Natural killer cell (primary cell): ENCODE data around the gene RASAL3. TPM values are rescaled to one million over a fixed set of nuclear protein-coding genes. Genes with fewer than 3 reads are reported as not detected.

Experiments used
- ATAC-seq, 3 donors: fragments of 150-1000 bp in 2 of 3; fragments of 200-7000 bp in 1 of 3; cut with Tn5 transposase; 1 replicate in 1 of 3; 2 replicates in 2 of 3; pipeline ENCODE4 v1.10.0; 2021; ENCODE audit warnings: mild to moderate bottlenecking in 2 of 3, moderate library complexity in 2 of 3
- DNase-seq, 2 donors: peaks; one replicate each; pipeline versions ENCODE4 v3.0.0 to v3.0.0-alpha.2; 2013 to 2021; ENCODE audit warnings: mixed read lengths in 1 of 2
- H3K27ac ChIP-seq: one replicate; pipeline ENCODE4 v1.5.1; 2013; ENCODE audit warnings: mild to moderate bottlenecking, low read length
- H3K27me3 ChIP-seq: one replicate; pipeline ENCODE4 v1.6.1; 2013; ENCODE audit warnings: low read length; ENCODE audit not compliant: control insufficient read depth, insufficient read depth
- H3K36me3 ChIP-seq: one replicate; pipeline ENCODE4 v1.6.1; 2013; ENCODE audit warnings: low read length; ENCODE audit not compliant: control insufficient read depth, insufficient read depth
- H3K4me1 ChIP-seq: one replicate; pipeline ENCODE4 v1.6.1; 2013; ENCODE audit warnings: low read length; ENCODE audit not compliant: control insufficient read depth, insufficient read depth
- H3K4me3 ChIP-seq: one replicate; pipeline ENCODE4 v1.5.1; 2013; ENCODE audit warnings: low read length
- H3K9me3 ChIP-seq: one replicate; pipeline ENCODE4 v1.6.1; 2013; ENCODE audit warnings: low read length; ENCODE audit not compliant: control insufficient read depth, insufficient read depth
- H3K27ac Mint-ChIP-seq, 2 donors: one replicate each; pipeline ENCODE4 v1.8.0; 2022; ENCODE audit warnings: mild to moderate bottlenecking in 2 of 2, mixed read lengths in 2 of 2, moderate library complexity in 1 of 2
- H3K27me3 Mint-ChIP-seq, 2 donors: one replicate each; pipeline ENCODE4 v1.8.0; 2022; ENCODE audit warnings: low read depth in 2 of 2, mixed read lengths in 2 of 2
- H3K36me3 Mint-ChIP-seq: one replicate; pipeline ENCODE4 v1.8.0; 2022; ENCODE audit warnings: mixed read lengths
- H3K4me1 Mint-ChIP-seq, 2 donors: one replicate each; pipeline ENCODE4 v1.8.0; 2022; ENCODE audit warnings: mixed read lengths in 2 of 2
- H3K4me3 Mint-ChIP-seq: one replicate; pipeline ENCODE4 v1.8.0; 2022; ENCODE audit warnings: mild to moderate bottlenecking, moderate library complexity, mixed read lengths
- H3K9me3 Mint-ChIP-seq, 2 donors: one replicate each; pipeline ENCODE4 v1.8.0; 2022; ENCODE audit warnings: mixed read lengths in 2 of 2
- WGBS: methylation state at CpG from one replicate; pipeline ENCODE4 v1.1.7; 2013; ENCODE audit warnings: missing lambda C conversion rate; ENCODE audit not compliant: insufficient coverage; 5-methylcytosine and 5-hydroxymethylcytosine counted together
- intact Hi-C: fragments of 100-400 bp; cut with micrococcal nuclease; formaldehyde crosslinking; loops from one replicate; pipeline ENCODE4 v1.14.2; 2022
- total RNA-seq, 4 donors: library from RNA; stranded (reverse); fragments of 120-200 nt in 1 of 4; gene quantifications; one replicate each; pipeline versions ENCODE4 v1.2.3 to v1.2.4, GENCODE V29; 2013 to 2022
- TF ChIP-seq, protein P1 (sequence below): fragments of 200-600 bp; IDR thresholded peaks from one replicate; pipeline ENCODE4 v1.8.0; 2022; ENCODE audit warnings: antibody characterized with exemption

The RASAL3 gene
- total RNA-seq, 3 donors from 2014 or later (not counting 1 experiment from before 2014, with no cell fraction given) = 217 to 283 (median 224) TPM

DNA sequence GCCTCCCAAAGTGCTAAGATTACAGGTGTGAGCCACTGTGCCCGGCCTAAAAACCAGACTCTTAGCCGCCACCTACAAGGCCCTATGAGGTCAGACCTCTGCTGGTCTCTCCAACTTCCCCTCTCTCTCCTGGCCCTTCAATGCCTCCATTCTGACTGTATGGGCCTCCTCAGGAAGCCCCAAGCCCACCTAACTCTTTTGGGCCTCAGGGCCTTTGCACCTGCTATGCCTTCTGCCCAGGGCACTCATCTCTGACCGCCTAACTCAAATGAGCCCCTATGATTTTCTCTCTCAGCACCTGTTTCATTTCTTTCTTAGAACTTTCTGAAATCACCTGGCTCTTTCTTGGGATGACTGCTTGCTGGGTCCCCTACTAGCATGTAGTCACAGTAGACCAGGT lies 21.0 kb downstream of the RASAL3 start:
- intact Hi-C loops = no loop called here
- WGBS = 97% methylated on average over 3 of the region's 3 CpGs
- H3K4me3 ChIP-seq = no peak overlapping the region
- ATAC-seq (no peak), DNase-seq (no peak)
- Mint-ChIP-seq H3K27ac (no peak overlapping the region), H3K4me3 (no peak overlapping the region), H3K4me1 (peaks cover 0 to 2% of the 10 kb centered on the region in 2 donors), H3K27me3 (no peaks in the 10 kb centered on the region), H3K9me3 (no peaks in the 10 kb centered on the region), H3K36me3 (no peaks in the 10 kb centered on the region)
- no peak overlapping the region for H3K27ac ChIP-seq
- H3K4me1 ChIP-seq = no peaks in the 10 kb centered on the region
- H3K9me3 ChIP-seq = no peaks in the 10 kb centered on the region
- TF ChIP-seq, protein P1, sequence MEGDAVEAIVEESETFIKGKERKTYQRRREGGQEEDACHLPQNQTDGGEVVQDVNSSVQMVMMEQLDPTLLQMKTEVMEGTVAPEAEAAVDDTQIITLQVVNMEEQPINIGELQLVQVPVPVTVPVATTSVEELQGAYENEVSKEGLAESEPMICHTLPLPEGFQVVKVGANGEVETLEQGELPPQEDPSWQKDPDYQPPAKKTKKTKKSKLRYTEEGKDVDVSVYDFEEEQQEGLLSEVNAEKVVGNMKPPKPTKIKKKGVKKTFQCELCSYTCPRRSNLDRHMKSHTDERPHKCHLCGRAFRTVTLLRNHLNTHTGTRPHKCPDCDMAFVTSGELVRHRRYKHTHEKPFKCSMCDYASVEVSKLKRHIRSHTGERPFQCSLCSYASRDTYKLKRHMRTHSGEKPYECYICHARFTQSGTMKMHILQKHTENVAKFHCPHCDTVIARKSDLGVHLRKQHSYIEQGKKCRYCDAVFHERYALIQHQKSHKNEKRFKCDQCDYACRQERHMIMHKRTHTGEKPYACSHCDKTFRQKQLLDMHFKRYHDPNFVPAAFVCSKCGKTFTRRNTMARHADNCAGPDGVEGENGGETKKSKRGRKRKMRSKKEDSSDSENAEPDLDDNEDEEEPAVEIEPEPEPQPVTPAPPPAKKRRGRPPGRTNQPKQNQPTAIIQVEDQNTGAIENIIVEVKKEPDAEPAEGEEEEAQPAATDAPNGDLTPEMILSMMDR = no peak
- H3K27me3 ChIP-seq = no peaks in the 10 kb centered on the region
- no peaks in the 10 kb centered on the region for H3K36me3 ChIP-seq

DNA sequence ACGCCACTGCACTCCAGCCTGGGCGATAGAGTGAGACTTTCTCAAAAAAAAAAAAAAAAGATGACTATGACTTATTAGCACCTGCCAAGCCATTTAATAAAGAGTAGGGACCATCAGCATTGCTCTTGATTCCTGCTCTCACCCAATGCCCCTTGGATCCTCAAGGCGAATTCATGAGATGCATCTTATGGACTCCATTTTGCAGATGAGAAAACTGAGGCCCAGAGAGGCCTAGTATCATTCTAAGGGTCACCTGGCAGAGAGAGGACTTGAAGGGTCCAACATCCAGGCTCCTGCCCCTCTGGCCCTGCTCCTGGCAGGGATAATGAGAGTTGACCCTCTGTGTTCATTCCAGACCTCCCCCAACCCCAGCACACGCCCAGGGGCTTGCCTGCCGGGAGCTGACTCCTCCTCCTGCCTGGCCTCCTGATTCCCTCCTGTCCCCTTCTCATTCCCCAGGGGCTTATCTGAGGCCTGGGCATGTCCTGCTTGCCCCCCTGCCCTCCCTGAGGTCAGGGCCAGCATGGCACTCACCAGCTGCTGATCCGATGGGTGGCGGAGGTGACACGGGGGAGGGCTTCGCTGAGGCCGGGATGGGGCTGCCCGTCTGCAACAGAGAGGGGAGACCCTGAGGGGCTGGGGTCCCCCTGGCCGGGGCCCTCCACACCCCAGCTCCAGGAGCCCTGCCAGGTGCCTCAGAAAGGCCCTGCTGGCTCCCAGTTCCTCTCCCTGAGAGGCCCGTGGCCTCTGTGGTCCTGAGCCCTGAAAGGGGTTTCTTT lies 22.0 kb downstream of the RASAL3 start:
- Histone ChIP-seq H3K27ac (no peak overlapping the region), H3K4me1 (no peaks in the 10 kb centered on the region), H3K36me3 (no peaks in the 10 kb centered on the region), H3K9me3 (no peaks in the 10 kb centered on the region), H3K4me3 (no peak overlapping the region), H3K27me3 (no peaks in the 10 kb centered on the region)
- 92% methylated on average over 13 of the region's 13 CpGs for WGBS
- Mint-ChIP-seq H3K4me1 (no peaks in the 10 kb centered on the region), H3K4me3 (no peak overlapping the region), H3K27ac (no peak overlapping the region), H3K27me3 (no peaks in the 10 kb centered on the region), H3K36me3 (no peaks in the 10 kb centered on the region), H3K9me3 (no peaks in the 10 kb centered on the region)
- ATAC-seq (no peak), DNase-seq (no peak)
- TF ChIP-seq, protein P1 = no peak
- intact Hi-C loops = no loop called here

DNA sequence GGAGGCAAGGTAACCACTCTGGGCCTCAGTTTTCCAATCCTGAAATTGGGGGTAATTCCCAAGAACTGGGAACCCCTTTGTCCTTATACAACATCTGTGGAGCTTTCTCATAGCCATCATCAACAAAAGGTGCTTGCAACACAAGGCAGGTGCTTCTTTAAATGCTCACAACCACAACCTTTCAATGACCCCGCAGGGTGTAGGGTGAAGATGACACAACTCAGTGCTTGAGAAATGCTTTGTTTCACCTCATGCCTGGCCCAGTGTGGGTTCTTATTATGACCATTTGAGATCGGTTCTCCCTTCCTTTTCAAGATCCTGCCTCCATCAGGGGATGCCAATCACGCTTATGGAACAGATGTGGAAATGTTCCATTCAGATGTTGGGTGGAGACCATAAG lies 23.0 kb downstream of the RASAL3 start:
- no peaks in the 10 kb centered on the region for H3K4me1 Mint-ChIP-seq
- H3K9me3 ChIP-seq = no peaks in the 10 kb centered on the region
- 78% methylated on average over 3 of the region's 3 CpGs for WGBS
- H3K4me3 Mint-ChIP-seq = no peak overlapping the region
- no peaks in the 10 kb centered on the region for H3K36me3 ChIP-seq
- ATAC-seq (no peak), DNase-seq (no peak)
- H3K9me3 Mint-ChIP-seq = no peaks in the 10 kb centered on the region
- H3K27ac ChIP-seq = no peak overlapping the region
- H3K27ac Mint-ChIP-seq = no peak overlapping the region
- H3K4me3 ChIP-seq = no peak overlapping the region
- H3K36me3 Mint-ChIP-seq = no peaks in the 10 kb centered on the region
- no peaks in the 10 kb centered on the region for H3K4me1 ChIP-seq
- H3K27me3 Mint-ChIP-seq = no peaks in the 10 kb centered on the region
- intact Hi-C loops = no loop called here
- TF ChIP-seq, protein P1 = no peak
- H3K27me3 ChIP-seq = no peaks in the 10 kb centered on the region
